K562 (cell line): ENCODE measurements around the gene SYNPO. TPM values are rescaled to one million over a fixed set of nuclear protein-coding genes. Genes with fewer than 3 reads are reported as not detected.

Experiments
- ATAC-seq: fragments of 200-7000 bp; cut with Tn5 transposase; 3 replicates; pipeline ENCODE4 v1.9.1; 2020; ENCODE audit warnings: moderate library complexity
- BruUV-seq: library from RNA; stranded (reverse); fragments of 400-500 nt; replicated peaks from 2 replicates; lab custom pipeline; 2021; lab: Mats Ljungman, UMichigan
- CTCF ChIA-PET: fragments of 300-600 bp; formaldehyde crosslinking; extraction: SDS; loops from one replicate; lab custom pipeline; 2021; ENCODE audit warnings: low intra/inter-chr PET ratio; lab: Yijun Ruan, JAX
- POLR2A ChIA-PET: fragments of 300-600, 350-650 bp; sonication (Branson Sonifier 250); formaldehyde crosslinking; extraction: SDS; loops from one replicate; lab custom pipeline; 2021; ENCODE audit warnings: antibody characterized with exemption, inconsistent platforms; lab: Yijun Ruan, JAX
- DNase-seq, 4 experiments: peaks; one replicate each; pipeline versions ENCODE4 v3.0.0 to v3.0.0-alpha.2; 2011 to 2018; ENCODE audit warnings: low spot score in 3 of 4, mixed read lengths in 3 of 4; ENCODE audit errors: extremely low read depth in 1 of 4
- FAIRE-seq: peaks from 2 replicates; lab custom pipeline; 2011; peaks lifted over from hg19 to GRCh38; lab: Jason Lieb, UNC
- H2AFZ ChIP-seq: 2 replicates; pipeline ENCODE4 v1.6.0; 2011; ENCODE audit warnings: low read depth, low read length, control low read depth, inconsistent platforms
- H3K27ac ChIP-seq: fragments of 200-600 bp; 3 replicates; pipeline ENCODE4 v1.8.0; 2011; ENCODE audit warnings: low read depth, mild to moderate bottlenecking, control low read depth, inconsistent platforms, low read length, moderate library complexity, mixed read lengths; ENCODE audit errors: extremely low read depth
- H3K27me3 ChIP-seq, 2 experiments: fragments of 300-600 bp in 1 of 2; 2 replicates in 1 of 2; 3 replicates in 1 of 2; pipeline versions ENCODE4 v1.6.0 to v1.8.0; 2011; ENCODE audit warnings: inconsistent platforms in 2 of 2, low read length in 2 of 2, mild to moderate bottlenecking in 1 of 2, mixed read lengths in 1 of 2, moderate library complexity in 1 of 2; ENCODE audit not compliant: control insufficient read depth in 2 of 2, insufficient read depth in 2 of 2
- H3K36me3 ChIP-seq: fragments of 300-600 bp; 3 replicates; pipeline ENCODE4 v1.8.0; 2011; ENCODE audit warnings: mild to moderate bottlenecking, low read length, inconsistent platforms; ENCODE audit not compliant: control insufficient read depth, insufficient read depth
- H3K4me1 ChIP-seq, 2 experiments: fragments of 200-600 bp in 1 of 2; replicated peaks in 1 of 2; 2 replicates in 1 of 2; 3 replicates in 1 of 2; pipeline versions ENCODE4 v1.5.1 to v1.8.0; 2011; ENCODE audit warnings: inconsistent platforms in 2 of 2, low read length in 2 of 2, mild to moderate bottlenecking in 1 of 2, mixed read lengths in 1 of 2, moderate library complexity in 1 of 2; ENCODE audit not compliant: control insufficient read depth in 2 of 2, insufficient read depth in 2 of 2
- H3K4me2 ChIP-seq: 2 replicates; pipeline ENCODE4 v1.6.1; 2011; ENCODE audit warnings: low read length, control low read depth, inconsistent platforms, mixed read lengths; ENCODE audit not compliant: insufficient read depth
- H3K4me3 ChIP-seq: fragments of 200-600 bp; sonication (generic), shearing (Covaris generic); 2 replicates; pipeline ENCODE4 v1.5.1; 2016; ENCODE audit warnings: control low read depth, inconsistent platforms
- H3K79me2 ChIP-seq: fragments of 200-600 bp; 3 replicates; pipeline ENCODE4 v1.8.0; 2011; ENCODE audit warnings: low read length, inconsistent platforms; ENCODE audit not compliant: control insufficient read depth, insufficient read depth
- H3K9ac ChIP-seq, 2 experiments: 2 replicates each; pipeline versions ENCODE4 v1.6.0 to v1.6.1; 2011; ENCODE audit warnings: low read depth in 2 of 2, low read length in 2 of 2, control low read depth in 1 of 2, inconsistent platforms in 1 of 2, mild to moderate bottlenecking in 1 of 2, mixed read lengths in 1 of 2; ENCODE audit not compliant: insufficient read depth in 1 of 2
- H3K9me1 ChIP-seq: one replicate; pipeline ENCODE4 v1.6.0; 2011; ENCODE audit warnings: inconsistent platforms, mild to moderate bottlenecking, low read length, moderate library complexity; ENCODE audit not compliant: control insufficient read depth, insufficient read depth
- H3K9me3 ChIP-seq: replicated peaks from 2 replicates; pipeline ENCODE4 v1.5.1; 2011; ENCODE audit warnings: low read depth, low read length, inconsistent platforms; ENCODE audit not compliant: control insufficient read depth, insufficient read depth
- H4K20me1 ChIP-seq: replicated peaks from 2 replicates; pipeline ENCODE4 v1.6.1; 2011; ENCODE audit warnings: low read length, inconsistent platforms, mixed read lengths; ENCODE audit not compliant: control insufficient read depth, insufficient read depth
- BCOR ChIP-seq: fragments of 450-650 bp; IDR thresholded peaks from 2 replicates; pipeline ENCODE4 v1.6.1; 2016
- HOXB6 ChIP-seq: fragments of 250-450 bp; sonication (Bioruptor Pico); IDR thresholded peaks from 2 replicates; pipeline ENCODE4 v1.5.1; 2022; ENCODE audit warnings: mild to moderate bottlenecking, borderline replicate concordance
- MAFF ChIP-seq: IDR thresholded peaks from 2 replicates; pipeline ENCODE4 v1.6.1; 2012; ENCODE audit warnings: low read length, improper control_type of control experiment
- PCBP1 ChIP-seq: fragments of 200-400 bp; formaldehyde crosslinking; IDR thresholded peaks from 2 replicates; pipeline ENCODE4 v1.6.1; 2018; ENCODE audit warnings: mild to moderate bottlenecking, low read depth, low read length; ENCODE audit not compliant: poor library complexity, severe bottlenecking
- TEAD4 ChIP-seq, 2 experiments: sonication (generic) in 1 of 2; formaldehyde crosslinking in 1 of 2; IDR thresholded peaks; 2 replicates each; pipeline versions ENCODE4 v1.6.1 to v1.8.0; 2012 to 2022; ENCODE audit warnings: borderline replicate concordance in 1 of 2, inconsistent platforms in 1 of 2, low read length in 1 of 2, mild to moderate bottlenecking in 1 of 2, missing genetic modification reagents in 1 of 2
- ZNF133 ChIP-seq: fragments of 250-450 bp; sonication (Bioruptor Pico); IDR thresholded peaks from 2 replicates; pipeline ENCODE4 v1.4.0; 2020; ENCODE audit warnings: mild to moderate bottlenecking
- whole genome bisulfite sequencing: fragments of 100-300 bp; shearing (Covaris generic); methylation state at CpG from one replicate; pipeline ENCODE4 v1.1.6; 2016; ENCODE audit warnings: low coverage, mixed read lengths; ENCODE audit not compliant: insufficient coverage; ENCODE audit errors: missing lambda C conversion rate; 5-methylcytosine and 5-hydroxymethylcytosine counted together
- in situ Hi-C: fragments of 300-500 bp; cut with MboI; formaldehyde crosslinking; loops from 4 replicates; pipeline ENCODE4 v1.15.0; 2018; ENCODE audit warnings: inconsistent platforms, mixed read lengths
- intact Hi-C: fragments of 100-400 bp; cut with micrococcal nuclease; formaldehyde crosslinking; loops from 2 replicates; pipeline ENCODE4 v1.14.2; 2022
- polyA plus RNA-seq, 8 experiments: library from polyadenylated mRNA; depleted of rRNA in 4 of 8; stranded (reverse) in 5 of 8; unstranded in 3 of 8; fragments of >200 nt; fragmentation: Nextera tagmentation in 2 of 8; fragmentation: Illumina TruSeq in 1 of 8; extraction: Ambion mirVana in 2 of 8; extraction: Trizol in 1 of 8; gene quantifications; 2 replicates each; pipeline versions ENCODE4 v1.2.1 to v1.2.3, GENCODE V29; 2011 to 2014; ENCODE audit warnings: inconsistent platforms in 1 of 8, missing spikeins in 1 of 8
- total RNA-seq, 7 experiments: library from RNA; depleted of rRNA in 6 of 7; stranded (reverse); fragments of >200 nt in 6 of 7; fragmentation: Illumina TruSeq in 2 of 7; extraction: Trizol in 2 of 7; gene quantifications; 2 replicates each; pipeline versions ENCODE4 v1.2.1 to v1.2.3, GENCODE V29; 2011 to 2021; ENCODE audit warnings: low replicate concordance in 1 of 7
- TF ChIP-seq, protein P1 (sequence below): sonication (generic); formaldehyde crosslinking; IDR thresholded peaks from 2 replicates; pipeline ENCODE4 v1.9.0; 2022; ENCODE audit warnings: mild to moderate bottlenecking, missing genetic modification reagents
- TF ChIP-seq, protein P2 (sequence below): IDR thresholded peaks from 2 replicates; pipeline ENCODE4 v1.6.1; 2012; ENCODE audit warnings: low read depth, low read length, improper control_type of control experiment, borderline replicate concordance

The SYNPO gene
- total and polyA plus RNA-seq, 9 of the 15 experiments (the other 6 are each of a cell fraction or from before 2014, with no cell fraction given) = 0.01 to 0.31 (median 0.03) TPM; not detected in 4

DNA sequence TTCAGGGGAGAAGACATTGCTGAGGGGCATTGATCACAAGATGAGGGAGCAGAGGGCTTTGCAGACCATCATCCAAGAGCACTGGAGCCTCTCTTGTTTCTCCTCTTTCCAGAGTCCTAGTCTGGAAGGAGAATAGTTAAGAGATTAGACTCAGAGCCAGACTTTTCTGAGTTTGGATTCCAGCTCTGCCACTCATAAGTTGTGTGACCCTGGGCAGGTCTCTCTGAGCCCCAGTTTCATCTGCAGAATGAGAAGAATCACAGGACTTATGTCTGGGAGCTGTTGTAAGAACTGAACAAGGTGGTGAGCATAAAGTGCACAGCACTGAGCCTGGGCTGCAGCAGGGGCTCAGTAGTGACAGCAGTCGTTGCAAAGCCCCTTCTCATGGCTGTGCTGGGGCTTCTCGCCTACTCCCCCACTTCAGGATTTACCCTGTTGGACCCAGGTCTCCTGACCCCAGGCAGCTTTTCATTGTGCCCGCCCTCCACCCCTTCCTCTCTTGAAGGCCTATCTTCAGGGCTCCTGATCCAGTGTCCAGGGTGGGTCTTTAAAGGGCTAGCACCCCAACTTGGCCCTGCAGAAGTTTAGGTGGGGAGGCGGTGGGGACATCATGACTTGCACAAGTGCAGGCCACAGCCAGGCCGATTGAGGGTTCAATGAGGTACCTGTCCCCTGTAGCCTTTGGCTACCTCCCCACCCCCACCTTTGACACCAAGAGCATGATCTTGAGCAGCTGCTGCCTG lies 1.5 kb downstream of the SYNPO start:
- intact Hi-C loops = no loop called here
- Histone ChIP-seq H3K4me2 (no peak overlapping the region), H3K27me3 (peaks cover 8 to 29% of the 10 kb centered on the region in 2 experiments; a peak in 3 of 5 replicates), H3K27ac (no peak overlapping the region), H3K9me3 (no peaks in the 10 kb centered on the region), H3K4me1 (peaks cover 11 to 18% of the 10 kb centered on the region in 2 experiments), H2AFZ (no peak overlapping the region), H4K20me1 (peaks cover 16% of the 10 kb centered on the region), H3K9me1 (no peaks in the 10 kb centered on the region), H3K79me2 (no peaks in the 10 kb centered on the region), H3K4me3 (no peak overlapping the region), H3K9ac (no peak overlapping the region), H3K36me3 (no peaks in the 10 kb centered on the region)
- DNase-seq = no peak
- 21% methylated on average over 5 of the region's 5 CpGs for WGBS
- no TSS peak for BruUV-seq
- ChIA-PET CTCF (interaction anchor here (0.7 kb wide), 1 partner anchor 51 kb away, joined by 3 read pairs; no protein-coding TSS in a partner anchor), POLR2A (interaction anchor here (0.6 to 1.1 kb wide), 2 partner anchors 63 to 134 kb away, joined by 3 read pairs; no protein-coding TSS in a partner anchor)
- no peak for TF ChIP-seq MAFF
- no peak for TF ChIP-seq BCOR
- TF ChIP-seq, protein P1, sequence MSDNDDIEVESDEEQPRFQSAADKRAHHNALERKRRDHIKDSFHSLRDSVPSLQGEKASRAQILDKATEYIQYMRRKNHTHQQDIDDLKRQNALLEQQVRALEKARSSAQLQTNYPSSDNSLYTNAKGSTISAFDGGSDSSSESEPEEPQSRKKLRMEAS = no peak
- TF ChIP-seq PCBP1 = no peak
- no peak for TF ChIP-seq ZNF133 (CRISPR knock-in tag)
- TF ChIP-seq, protein P2, sequence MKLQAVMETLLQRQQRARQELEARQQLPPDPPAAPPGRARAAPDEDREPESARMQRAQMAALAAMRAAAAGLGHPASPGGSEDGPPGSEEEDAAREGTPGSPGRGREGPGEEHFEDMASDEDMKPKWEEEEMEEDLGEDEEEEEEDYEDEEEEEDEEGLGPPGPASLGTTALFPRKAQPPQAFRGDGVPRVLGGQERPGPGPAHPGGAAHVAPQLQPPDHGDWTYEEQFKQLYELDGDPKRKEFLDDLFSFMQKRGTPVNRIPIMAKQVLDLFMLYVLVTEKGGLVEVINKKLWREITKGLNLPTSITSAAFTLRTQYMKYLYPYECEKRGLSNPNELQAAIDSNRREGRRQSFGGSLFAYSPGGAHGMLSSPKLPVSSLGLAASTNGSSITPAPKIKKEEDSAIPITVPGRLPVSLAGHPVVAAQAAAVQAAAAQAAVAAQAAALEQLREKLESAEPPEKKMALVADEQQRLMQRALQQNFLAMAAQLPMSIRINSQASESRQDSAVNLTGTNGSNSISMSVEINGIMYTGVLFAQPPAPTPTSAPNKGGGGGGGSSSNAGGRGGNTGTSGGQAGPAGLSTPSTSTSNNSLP = no peak
- no peak for TF ChIP-seq HOXB6 (CRISPR knock-in tag)
- TF ChIP-seq TEAD4 (IDR thresholded peaks at IDR 0.05; ENCODE audit: low read length) = no peak
- TF ChIP-seq TEAD4 (CRISPR knock-in tag; IDR thresholded peaks at IDR 0.05; ENCODE audit: borderline replicate concordance) = no peak
- ATAC-seq = no peak
- in situ Hi-C loops = no loop called here
- FAIRE-seq = no peak
